GM18505 (cell line): ENCODE measurements around the gene CDKN1C.

ENCODE experiments used
- ATAC-seq: cut with Tn5 transposase; IDR thresholded peaks from one replicate; pipeline ENCODE4 v1.9.1; 2021; ENCODE audit not compliant: unreplicated experiment
- POLR2A ChIP-seq: IDR thresholded peaks from 4 replicates; pipeline ENCODE4 v1.6.1; 2011; ENCODE audit warnings: borderline replicate concordance; ENCODE audit not compliant: insufficient read depth, insufficient read length; ENCODE audit errors: extremely low read depth

The CDKN1C gene

DNA sequence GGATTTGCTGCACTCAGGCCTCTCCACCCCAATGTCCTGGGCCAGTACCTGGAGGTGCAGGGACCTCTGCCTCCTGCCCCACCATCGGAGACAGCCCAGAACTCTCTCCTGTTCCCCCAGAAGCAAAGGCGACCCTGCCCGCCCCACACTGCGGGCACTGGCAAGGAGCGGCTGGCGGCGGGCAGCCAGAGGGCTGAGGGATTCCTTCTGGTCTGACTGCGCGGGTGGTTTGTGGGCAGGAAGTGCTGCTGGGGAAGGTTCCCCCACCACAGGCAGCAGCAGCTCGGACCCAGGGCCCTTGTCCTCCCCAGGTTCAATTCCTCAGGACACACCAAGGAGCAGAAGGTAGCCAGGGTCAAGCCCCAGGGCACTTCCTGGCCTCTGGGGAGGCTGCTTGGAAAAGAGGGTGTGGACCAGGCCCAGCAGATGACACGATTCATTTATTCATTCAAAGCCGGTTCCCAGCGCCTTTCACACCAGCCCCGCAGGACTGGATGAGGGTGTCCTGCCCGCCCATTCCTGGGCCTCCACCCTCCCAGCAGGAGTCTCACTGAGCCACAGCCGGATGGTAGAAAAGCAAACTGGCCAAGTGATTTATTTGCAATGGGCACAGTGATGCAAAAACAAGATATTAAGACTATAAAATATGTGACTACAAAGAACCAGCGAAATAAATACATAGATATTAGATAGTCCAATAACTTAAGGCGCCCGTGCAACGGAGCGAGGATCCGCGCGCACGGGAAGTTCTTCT, 42.5 kb upstream of the CDKN1C start:
- no peak for TF ChIP-seq POLR2A
- no peak for ATAC-seq

DNA sequence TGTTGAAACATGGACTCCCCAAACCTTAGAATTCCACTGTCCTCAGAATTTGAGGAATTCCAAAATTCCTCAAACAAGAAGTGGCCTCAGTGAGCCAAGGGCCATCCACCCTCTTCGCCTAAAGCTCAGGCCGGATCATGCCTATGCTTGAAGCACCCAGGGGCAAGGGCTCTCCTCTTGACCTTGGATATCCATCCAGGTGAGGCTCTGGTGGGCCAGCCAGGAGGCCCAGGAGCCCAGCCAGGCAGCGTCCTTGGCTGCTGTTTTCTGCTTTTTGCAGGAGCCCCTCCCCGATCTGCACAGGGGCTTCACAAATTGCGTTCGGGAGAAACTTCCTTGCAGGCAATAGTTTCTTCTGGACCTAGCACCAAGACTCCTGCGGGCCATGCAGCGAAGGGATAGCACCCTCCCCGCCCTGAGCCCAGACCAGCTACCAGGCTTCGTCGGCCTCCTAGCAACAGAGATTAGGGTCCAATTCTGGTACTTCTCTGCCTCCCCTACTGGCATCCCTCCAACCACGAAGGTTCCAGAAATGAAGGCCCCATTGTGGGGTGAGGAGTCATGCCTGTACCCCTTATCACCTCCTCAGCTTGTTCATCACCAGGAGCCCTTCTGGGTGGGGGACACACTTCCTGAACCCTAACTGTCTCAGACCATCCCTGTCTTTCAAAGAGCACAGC, 41.7 kb upstream of the CDKN1C start:
- no peak for ATAC-seq
- TF ChIP-seq POLR2A = no peak

DNA sequence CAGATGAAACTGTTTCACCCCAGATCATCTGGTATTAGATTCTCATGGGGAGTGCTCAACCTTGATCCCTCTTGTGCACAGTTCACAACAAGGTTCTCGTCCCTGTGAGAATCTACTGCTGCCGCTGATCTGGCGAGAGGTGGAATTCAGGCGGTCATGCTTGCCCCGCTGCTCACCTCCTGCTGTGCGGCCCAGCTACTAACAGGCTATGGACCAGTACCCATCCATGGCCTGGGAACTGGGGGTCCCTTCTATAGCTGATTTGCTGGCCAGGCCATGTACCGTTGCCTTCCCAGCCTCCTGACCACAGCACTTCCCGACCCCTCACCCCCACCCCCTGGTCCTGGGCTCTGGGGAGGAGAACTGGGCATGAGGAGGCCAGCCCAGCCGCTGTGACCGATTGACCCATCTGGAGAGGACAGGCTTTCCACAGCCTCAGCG, 41.1 kb upstream of the CDKN1C start:
- TF ChIP-seq POLR2A = no peak
- ATAC-seq = no peak

DNA sequence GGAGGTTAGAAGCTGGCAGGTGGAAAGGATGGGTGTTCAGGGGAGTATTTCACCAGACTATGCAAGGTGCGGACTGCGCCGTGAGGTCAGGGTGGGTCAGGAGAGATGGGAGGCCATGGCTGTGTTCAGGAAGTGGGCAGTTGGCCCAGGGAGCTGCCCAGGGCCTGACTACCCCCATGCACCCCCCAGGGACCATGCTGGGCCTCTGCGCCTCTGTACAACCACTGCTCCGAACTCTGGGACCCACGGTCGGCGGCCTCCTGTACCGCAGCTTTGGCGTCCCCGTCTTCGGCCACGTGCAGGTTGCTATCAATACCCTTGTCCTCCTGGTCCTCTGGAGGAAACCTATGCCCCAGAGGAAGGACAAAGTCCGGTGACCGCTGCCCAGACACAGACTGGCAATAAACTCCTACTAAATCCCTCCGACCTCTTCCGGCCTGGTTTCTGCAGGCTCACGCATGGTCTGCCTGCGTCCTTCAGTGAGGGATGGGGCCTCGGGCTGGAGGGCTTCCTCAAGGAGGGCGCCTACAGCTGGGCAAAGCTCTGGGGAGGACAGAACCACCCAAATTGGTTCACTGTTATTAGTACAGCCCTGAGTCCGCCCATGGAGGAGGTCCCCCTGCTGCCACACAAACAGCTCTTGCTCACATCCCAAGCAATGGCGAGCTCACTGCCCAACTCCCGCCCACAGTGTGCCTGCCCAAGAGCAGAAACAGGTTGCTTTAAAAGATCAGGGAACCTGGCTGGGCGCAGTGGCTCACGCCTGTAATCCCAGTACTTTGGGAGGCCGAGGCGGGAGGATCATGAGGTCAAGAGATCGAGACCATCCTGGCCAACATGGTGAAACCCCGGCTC, 39.5 kb upstream of the CDKN1C start:
- no peak for ATAC-seq
- no peak for TF ChIP-seq POLR2A

DNA sequence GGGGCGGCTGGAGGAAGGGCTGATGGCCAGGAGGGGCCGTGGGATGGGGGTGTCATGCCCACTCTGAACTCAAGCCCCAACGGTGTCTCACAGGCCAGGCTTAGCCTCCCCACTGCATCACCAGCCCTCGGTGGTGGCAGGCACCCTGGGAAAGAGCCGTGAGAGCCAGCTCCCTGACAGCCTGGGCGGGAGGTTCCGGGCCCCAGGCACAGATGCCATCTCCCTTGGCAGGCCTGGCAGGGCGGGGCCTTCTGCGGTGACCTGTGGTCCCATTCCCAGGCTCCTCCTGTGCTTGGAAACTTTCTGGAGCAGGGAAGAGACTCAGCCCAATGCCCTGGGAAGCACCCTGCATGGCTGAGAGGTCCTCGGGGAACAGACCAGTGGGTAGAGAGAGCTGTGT, 38.8 kb upstream of the CDKN1C start:
- TF ChIP-seq POLR2A = no peak
- ATAC-seq = no peak

DNA sequence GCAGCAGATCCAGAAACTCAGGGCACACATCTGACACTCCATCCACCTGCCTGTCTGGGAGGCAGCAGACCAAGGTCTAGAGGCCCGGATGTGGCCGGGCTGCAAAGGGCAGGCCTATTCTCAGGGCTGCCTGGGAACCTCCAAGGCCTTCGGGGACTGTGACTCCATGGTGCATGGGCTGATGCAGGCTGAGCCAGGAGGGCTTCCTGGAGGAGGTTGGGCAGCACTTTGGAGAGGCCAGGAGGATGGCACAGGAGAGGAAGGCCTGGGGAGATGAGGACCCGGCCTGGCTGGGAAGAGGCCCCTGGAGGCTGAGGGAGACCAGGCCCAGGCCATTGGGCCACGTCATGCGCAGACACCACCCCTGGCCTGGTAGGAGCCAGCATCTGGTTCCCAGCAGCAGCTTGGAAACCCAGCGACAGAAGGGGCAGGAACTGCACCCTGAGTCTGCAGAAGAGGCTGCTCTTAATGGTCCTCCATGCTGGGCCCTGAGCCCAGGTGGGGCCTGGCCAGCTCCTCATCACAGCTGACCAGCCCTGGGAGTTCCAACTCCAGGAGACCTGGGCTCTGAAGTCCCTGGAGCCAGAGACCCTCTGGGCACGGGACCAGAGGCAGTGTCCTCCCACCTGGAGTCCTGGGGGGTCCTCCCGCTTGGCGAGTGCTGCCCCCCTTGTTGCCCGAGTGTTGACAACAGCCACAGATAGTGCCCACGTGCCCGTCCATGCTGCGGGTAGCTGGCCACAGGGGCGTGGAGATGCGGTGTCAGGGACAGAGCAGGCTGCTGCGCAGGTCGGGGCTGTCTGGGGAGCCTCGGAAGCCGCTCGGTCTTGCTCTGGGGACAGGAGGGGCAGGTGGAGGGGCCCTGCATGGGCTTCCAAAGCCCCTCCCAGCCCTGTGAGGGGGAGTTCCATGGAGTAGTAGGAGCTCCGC, 38.1 kb upstream of the CDKN1C start:
- ATAC-seq = no peak
- no peak for TF ChIP-seq POLR2A

DNA sequence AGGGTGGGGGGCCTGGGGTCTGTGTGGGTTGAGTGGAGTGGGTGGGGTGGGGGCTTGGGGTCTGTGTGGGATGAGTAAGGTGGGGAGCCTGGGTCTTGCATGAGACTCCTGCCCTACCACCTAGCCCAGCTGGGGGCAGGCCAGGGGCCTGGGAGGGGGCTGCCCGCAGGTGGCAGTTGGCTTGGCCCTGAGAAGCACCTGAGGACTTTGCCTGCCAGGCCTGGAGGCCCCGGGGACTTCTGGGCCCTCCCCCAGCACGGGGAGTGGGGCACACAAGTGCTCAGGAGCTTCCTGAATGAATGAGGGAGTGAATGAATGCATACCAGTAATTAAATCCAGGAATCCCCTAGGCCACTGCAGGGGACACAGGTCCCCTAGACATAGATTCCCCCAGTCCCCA, 37.1 kb upstream of the CDKN1C start:
- no peak for ATAC-seq
- TF ChIP-seq POLR2A = no peak

DNA sequence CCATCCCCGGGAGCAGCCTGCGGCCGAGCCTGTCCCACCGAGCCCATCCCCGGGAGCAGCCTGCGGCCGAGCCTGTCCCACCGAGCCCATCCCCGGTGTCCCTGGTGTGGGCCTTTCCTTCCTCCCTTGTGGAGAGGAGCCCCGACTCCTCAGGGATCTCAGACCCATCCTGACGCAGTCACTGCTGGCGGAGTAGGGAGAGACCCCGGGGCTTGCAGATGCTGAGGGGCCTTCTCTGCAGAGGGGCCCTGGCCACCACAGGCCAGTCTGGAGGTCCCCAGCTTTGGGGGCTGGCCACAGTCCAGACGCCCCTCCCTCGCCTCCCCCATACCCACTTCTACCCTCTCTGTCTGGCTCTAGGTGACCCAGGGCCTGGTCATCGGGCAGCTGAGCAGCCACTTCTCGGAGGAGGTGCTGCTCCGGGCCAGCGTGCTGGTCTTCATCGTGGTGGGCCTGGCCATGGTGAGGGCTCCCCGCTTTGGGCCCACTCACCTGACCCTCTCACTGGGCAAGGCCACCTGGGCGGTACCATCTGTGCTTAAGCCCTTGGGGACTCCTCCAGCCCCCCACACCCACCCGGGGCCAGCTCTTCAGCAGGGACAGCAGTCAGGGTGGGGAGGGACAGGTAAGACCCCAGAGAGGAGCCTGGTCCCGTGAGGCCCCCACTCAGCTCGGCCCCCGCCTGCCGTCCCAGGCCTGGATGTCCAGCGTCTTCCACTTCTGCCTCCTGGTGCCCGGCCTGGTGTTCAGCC, 36.3 kb upstream of the CDKN1C start:
- no peak for TF ChIP-seq POLR2A
- no peak for ATAC-seq

DNA sequence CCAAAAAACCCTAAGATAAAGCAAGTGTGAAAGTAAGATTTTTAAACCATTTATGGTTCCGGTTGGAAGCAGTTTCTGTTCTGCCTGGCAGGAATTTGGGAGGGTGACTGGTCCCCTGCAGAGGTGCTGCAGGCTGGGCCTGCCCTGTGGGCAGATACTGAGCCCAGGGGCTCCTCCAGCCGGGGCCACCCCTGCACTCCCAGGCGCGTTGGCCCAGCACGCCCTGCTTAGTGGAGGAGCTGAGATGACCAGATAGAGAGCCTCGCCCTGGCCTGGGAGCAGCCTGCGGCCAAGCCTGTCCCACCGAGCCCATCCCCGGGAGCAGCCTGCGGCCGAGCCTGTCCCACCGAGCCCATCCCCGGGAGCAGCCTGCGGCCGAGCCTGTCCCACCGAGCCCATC, 35.7 kb upstream of the CDKN1C start:
- no peak for ATAC-seq
- TF ChIP-seq POLR2A = no peak

DNA sequence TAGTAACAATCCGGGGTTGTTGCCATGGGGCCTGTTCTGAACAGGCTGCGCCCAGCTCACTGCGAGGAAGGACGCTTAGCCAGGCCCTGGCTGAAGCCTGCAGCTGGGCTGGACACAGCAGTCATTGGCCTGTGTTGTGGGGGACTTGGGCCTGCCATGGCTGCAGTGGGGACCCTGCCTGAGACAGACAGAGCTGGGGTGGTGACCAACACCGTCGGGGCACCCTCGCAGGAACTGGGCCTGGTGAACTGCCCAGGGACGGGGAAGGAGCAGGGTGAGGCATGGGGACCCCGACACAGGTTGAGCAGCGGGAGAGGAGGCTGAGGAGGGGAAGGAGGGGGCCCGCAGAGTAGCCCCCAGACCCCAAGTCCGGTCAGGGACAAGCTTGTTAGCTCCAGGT, 34.8 kb upstream of the CDKN1C start:
- ATAC-seq = no peak
- no peak for TF ChIP-seq POLR2A

DNA sequence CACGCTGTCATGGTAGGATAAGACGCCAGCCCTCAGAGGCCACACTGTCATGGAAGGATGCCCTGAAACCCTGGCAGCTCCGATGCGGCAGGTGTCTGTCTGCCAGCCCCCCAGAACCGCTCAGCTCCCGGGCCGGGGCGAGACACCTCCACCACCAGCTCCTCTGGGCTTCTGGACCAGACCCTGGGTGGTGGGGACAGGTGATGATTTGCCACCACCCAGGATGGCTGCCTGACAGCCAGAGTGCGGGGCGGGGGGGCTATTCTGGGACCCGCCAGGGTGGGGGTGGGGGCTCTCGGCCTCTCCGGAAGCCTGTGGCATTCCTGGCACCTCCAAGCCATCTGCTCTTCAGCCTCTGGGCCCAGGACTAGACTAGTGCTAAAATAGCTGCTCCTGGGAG, 34.3 kb upstream of the CDKN1C start:
- no peak for ATAC-seq

DNA sequence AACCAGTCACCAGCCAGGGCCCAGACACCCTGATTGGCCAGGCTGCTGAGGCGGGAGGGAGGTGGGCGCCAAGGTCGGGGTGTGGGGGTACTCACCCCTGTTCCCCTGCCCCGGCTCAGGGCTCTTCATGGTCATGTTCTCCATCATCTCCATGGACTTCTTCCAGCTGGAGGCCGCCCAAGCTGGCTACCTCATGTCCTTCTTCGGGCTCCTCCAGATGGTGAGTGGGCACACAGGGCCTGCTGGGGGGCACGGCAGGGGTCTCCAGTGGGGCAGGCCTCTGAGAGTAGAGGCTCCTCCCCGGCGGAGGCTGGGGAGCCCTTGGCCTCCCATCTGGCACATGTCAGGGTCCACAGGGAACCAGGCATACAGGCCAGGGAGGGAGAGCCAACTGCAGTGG, 33.6 kb upstream of the CDKN1C start:
- no peak for TF ChIP-seq POLR2A
- ATAC-seq = no peak

More for the DNA sequence above, 34.3 kb upstream of the CDKN1C start:
- TF ChIP-seq POLR2A = no peak
